ENCODE results near the gene SCAND1. TPM values are rescaled to one million over a fixed set of nuclear protein-coding genes. Genes with fewer than 3 reads are reported as not detected.
"Not testable (repeated sequence)": the region's sequence is repeated elsewhere in the genome, so short reads cannot be mapped to it uniquely, and the experiment has no call there.

Gene SCAND1
- total RNA-seq, 1 donor from 2014 or later = 119 TPM

- Histone ChIP-seq H3K27me3 (ENCODE audit: control insufficient read depth, insufficient read depth, low read length) (no peaks in the 10 kb centered on the region), H3K4me3 (ENCODE audit: low read depth, low read length) (peak overlapping the region; percentile 90), H3K36me3 (ENCODE audit: control insufficient read depth, insufficient read depth, low read length) (no peaks in the 10 kb centered on the region)
- no peak for TF ChIP-seq CTCF (IDR thresholded peaks at IDR 0.05; ENCODE audit: insufficient read depth, low read length, poor library complexity, severe bottlenecking)
- no peak for DNase-seq (ENCODE audit: low read depth)
Measured at GRCh38 chr20:35954907-35955251, 577 bp upstream of the SCAND1 start.

GRCh38 chr20:35953387-35954199 lies 709 bp downstream of the SCAND1 start:
- H3K4me3 ChIP-seq (ENCODE audit: low read depth, low read length) = peak overlapping the region; percentile 90
- no peak for DNase-seq (ENCODE audit: low read depth)
- no peak for TF ChIP-seq CTCF (IDR thresholded peaks at IDR 0.05; ENCODE audit: insufficient read depth, low read length, poor library complexity, severe bottlenecking)
- H3K36me3 ChIP-seq (ENCODE audit: control insufficient read depth, insufficient read depth, low read length) = no peaks in the 10 kb centered on the region
- H3K27me3 ChIP-seq (ENCODE audit: control insufficient read depth, insufficient read depth, low read length) = no peaks in the 10 kb centered on the region

GRCh38 chr20:35952480-35953386 lies 1.6 kb downstream of the SCAND1 start:
- no peak for TF ChIP-seq CTCF (IDR thresholded peaks at IDR 0.05; ENCODE audit: insufficient read depth, low read length, poor library complexity, severe bottlenecking)
- DNase-seq (ENCODE audit: low read depth) = no peak
- H3K36me3 ChIP-seq (ENCODE audit: control insufficient read depth, insufficient read depth, low read length) = no peaks in the 10 kb centered on the region

GRCh38 chr20:35952080-35952479 lies 2.2 kb downstream of the SCAND1 start:
- not testable (repeated sequence) for H3K4me3 ChIP-seq (ENCODE audit: low read depth, low read length); H3K36me3 ChIP-seq (ENCODE audit: control insufficient read depth, insufficient read depth, low read length); H3K27me3 ChIP-seq (ENCODE audit: control insufficient read depth, insufficient read depth, low read length); DNase-seq (ENCODE audit: low read depth)

More at GRCh38 chr20:35952480-35953386, 1.6 kb downstream of the SCAND1 start:
- peak overlapping the region; percentile 90 for H3K4me3 ChIP-seq (ENCODE audit: low read depth, low read length)
- H3K27me3 ChIP-seq (ENCODE audit: control insufficient read depth, insufficient read depth, low read length) = no peaks in the 10 kb centered on the region

- Histone ChIP-seq H3K27me3 (ENCODE audit: control insufficient read depth, insufficient read depth, low read length) (no peaks in the 10 kb centered on the region), H3K4me3 (ENCODE audit: low read depth, low read length) (no peak overlapping the region), H3K36me3 (ENCODE audit: control insufficient read depth, insufficient read depth, low read length) (no peaks in the 10 kb centered on the region)
- no peak for DNase-seq (ENCODE audit: low read depth)
- TF ChIP-seq CTCF (IDR thresholded peaks at IDR 0.05; ENCODE audit: insufficient read depth, low read length, poor library complexity, severe bottlenecking) = no peak
Measured at GRCh38 chr20:35950093-35950492, 4.2 kb downstream of the SCAND1 start.

GRCh38 chr20:35947907-35948306 lies 6.4 kb downstream of the SCAND1 start:
- TF ChIP-seq CTCF (IDR thresholded peaks at IDR 0.05; ENCODE audit: insufficient read depth, low read length, poor library complexity, severe bottlenecking) = no peak
- H3K27me3 ChIP-seq (ENCODE audit: control insufficient read depth, insufficient read depth, low read length) = no peaks in the 10 kb centered on the region
- H3K4me3 ChIP-seq (ENCODE audit: low read depth, low read length) = no peak overlapping the region
- H3K36me3 ChIP-seq (ENCODE audit: control insufficient read depth, insufficient read depth, low read length) = no peaks in the 10 kb centered on the region
- DNase-seq (ENCODE audit: low read depth) = no peak
